PFSK-1 (cell line): Measurements from ENCODE around the gene UHRF2.

Experiments
- FOXP2 ChIP-seq: optimal IDR thresholded peaks from 2 replicates; pipeline ENCODE3; 2011; ENCODE audit warnings: borderline replicate concordance, control low read depth, inconsistent platforms; ENCODE audit not compliant: insufficient read depth; ENCODE audit errors: extremely low read length, extremely low read depth
- POLR2AphosphoS5 ChIP-seq: IDR thresholded peaks from 2 replicates; pipeline ENCODE4 v1.6.1; 2012; ENCODE audit warnings: low read depth, mild to moderate bottlenecking, control low read depth, low read length, moderate library complexity
- SIN3A ChIP-seq: IDR thresholded peaks from 2 replicates; pipeline ENCODE4 v1.6.1; 2012; ENCODE audit warnings: mild to moderate bottlenecking, low read length, moderate library complexity, borderline replicate concordance; ENCODE audit not compliant: insufficient read depth
- TAF1 ChIP-seq: IDR thresholded peaks from 2 replicates; pipeline ENCODE4 v1.6.1; 2012; ENCODE audit warnings: low read length, control low read depth, borderline replicate concordance; ENCODE audit not compliant: insufficient read depth
- TF ChIP-seq, protein P1 (sequence below), 2 experiments: IDR thresholded peaks; 2 replicates each; pipeline versions ENCODE4 v1.6.1 to v1.8.0; 2011 to 2012; ENCODE audit warnings: low read depth in 2 of 2, low read length in 2 of 2, control low read depth in 1 of 2, inconsistent platforms in 1 of 2, mild to moderate bottlenecking in 1 of 2, moderate library complexity in 1 of 2; ENCODE audit not compliant: insufficient read depth in 1 of 2

The UHRF2 gene

DNA sequence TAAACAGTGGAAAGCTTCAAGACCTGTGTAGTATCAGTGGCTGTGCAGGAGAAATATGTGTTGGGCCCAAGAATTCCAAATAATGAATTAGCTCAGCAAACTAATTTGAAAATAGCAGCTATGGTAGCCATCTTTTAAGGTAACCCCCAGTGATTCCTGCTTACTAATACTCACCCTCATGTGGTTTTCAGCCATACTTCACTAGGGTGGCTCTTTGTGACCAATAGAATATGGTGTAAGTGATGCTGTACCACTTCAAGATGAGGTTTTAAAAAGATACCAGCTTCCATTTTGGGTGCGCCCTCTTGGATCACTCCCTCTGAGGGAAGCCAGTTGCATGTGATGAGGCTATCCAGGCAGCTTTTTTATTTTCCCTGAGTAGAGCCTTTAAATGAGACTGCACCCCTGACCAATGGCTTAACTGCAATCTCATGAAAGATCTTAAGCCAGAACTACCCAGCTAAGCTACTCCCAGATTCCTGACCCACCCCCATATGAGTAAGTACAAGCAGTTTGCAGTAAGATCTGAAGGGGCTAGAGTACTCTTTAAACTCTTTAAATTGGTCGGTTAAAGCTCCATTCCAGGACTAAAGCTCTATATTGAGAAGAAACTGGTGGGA lies 58.3 kb downstream of the UHRF2 start:
- TF ChIP-seq SIN3A (no peak), FOXP2 (no peak), TAF1 (no peak), POLR2AphosphoS5 (no peak)
- TF ChIP-seq, protein P1, sequence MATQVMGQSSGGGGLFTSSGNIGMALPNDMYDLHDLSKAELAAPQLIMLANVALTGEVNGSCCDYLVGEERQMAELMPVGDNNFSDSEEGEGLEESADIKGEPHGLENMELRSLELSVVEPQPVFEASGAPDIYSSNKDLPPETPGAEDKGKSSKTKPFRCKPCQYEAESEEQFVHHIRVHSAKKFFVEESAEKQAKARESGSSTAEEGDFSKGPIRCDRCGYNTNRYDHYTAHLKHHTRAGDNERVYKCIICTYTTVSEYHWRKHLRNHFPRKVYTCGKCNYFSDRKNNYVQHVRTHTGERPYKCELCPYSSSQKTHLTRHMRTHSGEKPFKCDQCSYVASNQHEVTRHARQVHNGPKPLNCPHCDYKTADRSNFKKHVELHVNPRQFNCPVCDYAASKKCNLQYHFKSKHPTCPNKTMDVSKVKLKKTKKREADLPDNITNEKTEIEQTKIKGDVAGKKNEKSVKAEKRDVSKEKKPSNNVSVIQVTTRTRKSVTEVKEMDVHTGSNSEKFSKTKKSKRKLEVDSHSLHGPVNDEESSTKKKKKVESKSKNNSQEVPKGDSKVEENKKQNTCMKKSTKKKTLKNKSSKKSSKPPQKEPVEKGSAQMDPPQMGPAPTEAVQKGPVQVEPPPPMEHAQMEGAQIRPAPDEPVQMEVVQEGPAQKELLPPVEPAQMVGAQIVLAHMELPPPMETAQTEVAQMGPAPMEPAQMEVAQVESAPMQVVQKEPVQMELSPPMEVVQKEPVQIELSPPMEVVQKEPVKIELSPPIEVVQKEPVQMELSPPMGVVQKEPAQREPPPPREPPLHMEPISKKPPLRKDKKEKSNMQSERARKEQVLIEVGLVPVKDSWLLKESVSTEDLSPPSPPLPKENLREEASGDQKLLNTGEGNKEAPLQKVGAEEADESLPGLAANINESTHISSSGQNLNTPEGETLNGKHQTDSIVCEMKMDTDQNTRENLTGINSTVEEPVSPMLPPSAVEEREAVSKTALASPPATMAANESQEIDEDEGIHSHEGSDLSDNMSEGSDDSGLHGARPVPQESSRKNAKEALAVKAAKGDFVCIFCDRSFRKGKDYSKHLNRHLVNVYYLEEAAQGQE (IDR thresholded peaks at IDR 0.05; ENCODE audit: insufficient read depth in 1 of 2, low read depth in 2 of 2, low read length in 2 of 2) = no peak

DNA sequence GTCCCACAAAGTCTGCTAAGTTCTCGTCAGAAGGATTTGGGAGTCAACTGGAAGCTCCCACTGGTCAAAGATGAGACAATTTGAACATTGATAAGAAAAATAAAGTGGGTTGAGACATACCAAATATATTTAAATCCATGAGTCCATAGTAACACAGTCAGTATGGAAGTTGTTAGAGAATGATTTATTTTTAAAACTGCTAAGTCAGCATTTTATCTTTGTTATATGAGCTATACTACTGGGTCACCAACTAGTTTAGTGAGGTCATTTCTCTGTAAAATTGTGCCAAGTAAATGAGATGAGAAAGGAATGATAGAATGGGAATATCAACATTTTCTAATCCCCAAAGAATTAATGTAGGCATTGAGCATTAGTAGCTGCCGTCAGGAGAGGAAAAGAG lies 60.2 kb downstream of the UHRF2 start:
- TF ChIP-seq, protein P1 (IDR thresholded peaks at IDR 0.05; ENCODE audit: insufficient read depth in 1 of 2, low read depth in 2 of 2, low read length in 2 of 2) = no peak
- no peak for TF ChIP-seq FOXP2
- no peak for TF ChIP-seq TAF1
- TF ChIP-seq POLR2AphosphoS5 = no peak
- TF ChIP-seq SIN3A = no peak

DNA sequence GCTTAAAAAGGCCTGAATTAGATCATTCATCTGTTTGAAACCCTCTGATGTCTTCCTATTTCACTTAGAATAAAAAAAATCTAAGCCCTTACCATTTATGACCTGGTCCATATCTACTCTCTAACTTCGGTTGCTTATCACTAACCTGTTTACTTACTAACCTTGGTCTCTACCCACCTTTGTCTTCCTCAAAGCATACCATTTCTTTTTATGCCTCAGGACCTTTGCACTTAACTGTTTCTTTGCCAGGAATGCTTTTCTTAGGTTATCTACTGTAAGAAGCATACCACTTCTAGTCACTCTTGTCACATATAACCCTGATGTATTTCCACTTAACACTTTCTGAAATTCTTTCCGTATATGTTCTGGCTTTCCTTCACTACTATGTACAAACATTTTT lies 67.0 kb downstream of the UHRF2 start:
- TF ChIP-seq FOXP2 (no peak), SIN3A (no peak), TAF1 (no peak), POLR2AphosphoS5 (no peak)
- TF ChIP-seq, protein P1 (IDR thresholded peaks at IDR 0.05; ENCODE audit: insufficient read depth in 1 of 2, low read depth in 2 of 2, low read length in 2 of 2) = no peak

DNA sequence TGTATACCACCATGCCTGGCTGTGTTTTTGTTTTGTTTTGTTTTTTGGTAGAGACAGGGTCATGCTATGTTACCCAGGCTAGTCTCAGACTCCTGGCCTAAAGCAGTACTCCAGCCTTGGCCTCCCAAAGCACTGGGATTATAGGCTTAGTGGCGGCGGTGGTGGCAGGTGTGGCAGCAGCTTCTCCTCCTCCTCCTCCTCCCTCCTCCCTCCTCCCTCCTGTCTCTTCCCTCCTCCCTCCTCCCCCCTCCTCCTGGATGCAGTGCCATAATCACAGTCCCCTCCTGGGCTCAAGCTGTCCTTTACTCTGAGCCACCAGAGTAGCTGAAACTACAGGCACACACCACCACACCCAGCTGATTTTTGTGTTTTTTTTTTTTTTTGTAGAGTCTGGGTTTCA lies 71.2 kb downstream of the UHRF2 start:
- no peak for TF ChIP-seq SIN3A
- no peak for TF ChIP-seq TAF1
- TF ChIP-seq, protein P1 (IDR thresholded peaks at IDR 0.05; ENCODE audit: insufficient read depth in 1 of 2, low read depth in 2 of 2, low read length in 2 of 2) = no peak
- TF ChIP-seq POLR2AphosphoS5 = no peak
- no peak for TF ChIP-seq FOXP2
